Mucosa of descending colon (tissue), 3 donors: ENCODE results near the gene VDR. TPM values are rescaled to one million over a fixed set of nuclear protein-coding genes. Genes with fewer than 3 reads are reported as not detected.

Source experiments
- ATAC-seq: fragments of 200-7000 bp; cut with Tn5 transposase; one replicate; pipeline ENCODE4 v1.9.1; 2020; ENCODE audit warnings: mild to moderate bottlenecking, moderate library complexity
- DNase-seq, 3 donors: peaks; one replicate each; pipeline ENCODE4 v3.0.0-alpha.2; 2020
- H3K36me3 ChIP-seq: fragments of 200-600 bp; one replicate; pipeline ENCODE4 v1.8.0; 2021; ENCODE audit warnings: low read depth, mild to moderate bottlenecking
- H3K4me1 ChIP-seq: fragments of 200-600 bp; one replicate; pipeline ENCODE4 v1.8.0; 2021; ENCODE audit warnings: low read depth, mild to moderate bottlenecking
- H3K4me3 ChIP-seq: fragments of 200-600 bp; one replicate; pipeline ENCODE4 v1.8.0; 2021; ENCODE audit warnings: mild to moderate bottlenecking
- H3K9me3 ChIP-seq: fragments of 200-600 bp; one replicate; pipeline ENCODE4 v1.8.0; 2021; ENCODE audit warnings: mild to moderate bottlenecking
- intact Hi-C, 2 donors: fragments of 100-400 bp; cut with DNase I in 1 of 2; cut with micrococcal nuclease in 1 of 2; formaldehyde crosslinking; loops; one replicate each; pipeline versions ENCODE4 v1.11.0 to v1.11.1; 2022; cut with DNase I, micrococcal nuclease
- total RNA-seq, 3 donors: library from RNA; stranded (reverse); fragmentation: NEBNext Ultra II Directional in 2 of 3; extraction: Animal tissue kit (Norgen Biotek cat#: 25700) in 2 of 3; gene quantifications; one replicate each; pipeline versions ENCODE4 v1.2.1 to v1.2.4, GENCODE V29; 2021 to 2023
- TF ChIP-seq, protein P1 (sequence below): fragments of 200-600 bp; IDR thresholded peaks from one replicate; pipeline ENCODE4 v1.8.0; 2022; ENCODE audit warnings: antibody characterized with exemption, mild to moderate bottlenecking
- donor health status: DM: no; HTN: no; CAD: no; lungs with moderate emphysema.
- donor health status: DM: no; HTN: no; CAD: no.
- donor health status: DM: no; HTN: yes; CAD: no.

Gene VDR
- total RNA-seq, 3 donors from 2014 or later: 69.5 to 175 (median 162) TPM

DNA sequence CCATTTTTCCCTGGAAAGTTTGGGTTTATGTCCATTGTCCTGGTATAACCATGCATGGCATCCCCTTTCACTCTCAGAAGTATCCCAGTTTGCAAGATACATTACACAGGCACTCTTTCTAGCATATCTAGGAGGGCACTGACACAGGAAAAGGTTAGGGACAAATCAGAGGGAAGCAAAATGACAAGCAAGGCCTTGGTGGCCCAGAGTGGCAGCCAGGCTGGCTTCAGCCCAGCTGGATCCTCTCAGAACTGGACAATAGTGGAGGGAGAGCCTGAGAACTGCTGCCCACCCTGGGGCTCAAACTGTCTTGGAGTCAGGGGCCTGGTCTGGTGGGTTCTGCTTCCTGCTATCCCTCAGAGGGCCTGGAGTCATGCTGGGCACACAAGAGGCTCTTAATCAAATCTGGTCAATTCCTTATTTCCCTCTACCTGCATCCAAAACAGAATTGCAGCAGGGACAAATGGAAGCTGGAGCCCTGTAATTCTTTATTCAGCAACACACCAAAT is 2.6 kb downstream of the VDR start:
- no peak for ATAC-seq
- intact Hi-C loops: loop anchor here in 1 of 2 donors (10.0 kb wide), 1 partner anchor 53 kb away; no protein-coding TSS in a partner anchor
- DNase-seq: no peak

DNA sequence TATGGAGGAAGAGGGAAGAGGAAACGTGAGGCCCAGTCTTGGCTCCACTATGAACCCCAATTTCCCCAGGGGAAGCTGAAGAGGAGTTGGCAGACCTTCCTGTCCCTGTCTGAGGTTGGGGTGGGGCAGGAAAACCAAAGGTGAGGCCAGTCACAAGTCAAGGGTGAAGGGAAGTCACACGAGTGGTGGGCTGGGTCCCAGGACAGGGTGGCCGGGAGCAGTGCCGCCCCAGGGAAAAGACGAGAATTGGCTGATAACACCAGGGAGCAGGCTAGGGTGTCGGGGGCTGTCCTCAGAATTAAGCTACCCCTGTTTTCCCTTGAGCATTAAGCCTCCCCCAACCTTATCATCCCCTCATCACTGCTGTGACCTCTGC is 3.1 kb downstream of the VDR start:
- Histone ChIP-seq H3K4me1 (peaks cover 53% of the 10 kb centered on the region), H3K36me3 (no peaks in the 10 kb centered on the region), H3K4me3 (no peak overlapping the region), H3K9me3 (no peaks in the 10 kb centered on the region)
- TF ChIP-seq, protein P1, sequence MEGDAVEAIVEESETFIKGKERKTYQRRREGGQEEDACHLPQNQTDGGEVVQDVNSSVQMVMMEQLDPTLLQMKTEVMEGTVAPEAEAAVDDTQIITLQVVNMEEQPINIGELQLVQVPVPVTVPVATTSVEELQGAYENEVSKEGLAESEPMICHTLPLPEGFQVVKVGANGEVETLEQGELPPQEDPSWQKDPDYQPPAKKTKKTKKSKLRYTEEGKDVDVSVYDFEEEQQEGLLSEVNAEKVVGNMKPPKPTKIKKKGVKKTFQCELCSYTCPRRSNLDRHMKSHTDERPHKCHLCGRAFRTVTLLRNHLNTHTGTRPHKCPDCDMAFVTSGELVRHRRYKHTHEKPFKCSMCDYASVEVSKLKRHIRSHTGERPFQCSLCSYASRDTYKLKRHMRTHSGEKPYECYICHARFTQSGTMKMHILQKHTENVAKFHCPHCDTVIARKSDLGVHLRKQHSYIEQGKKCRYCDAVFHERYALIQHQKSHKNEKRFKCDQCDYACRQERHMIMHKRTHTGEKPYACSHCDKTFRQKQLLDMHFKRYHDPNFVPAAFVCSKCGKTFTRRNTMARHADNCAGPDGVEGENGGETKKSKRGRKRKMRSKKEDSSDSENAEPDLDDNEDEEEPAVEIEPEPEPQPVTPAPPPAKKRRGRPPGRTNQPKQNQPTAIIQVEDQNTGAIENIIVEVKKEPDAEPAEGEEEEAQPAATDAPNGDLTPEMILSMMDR: peak; percentile 1
- intact Hi-C loops: loop anchor here in 1 of 2 donors (10.0 kb wide), 1 partner anchor 53 kb away; no protein-coding TSS in a partner anchor
- DNase-seq: peak in 2 of 3 donors; percentile 50 to 57
- no peak for ATAC-seq

More for the DNA sequence above, 2.6 kb downstream of the VDR start:
- TF ChIP-seq, protein P1: no peak
- Histone ChIP-seq H3K4me3 (no peak overlapping the region), H3K4me1 (peaks cover 51% of the 10 kb centered on the region), H3K9me3 (no peaks in the 10 kb centered on the region), H3K36me3 (no peaks in the 10 kb centered on the region)

DNA sequence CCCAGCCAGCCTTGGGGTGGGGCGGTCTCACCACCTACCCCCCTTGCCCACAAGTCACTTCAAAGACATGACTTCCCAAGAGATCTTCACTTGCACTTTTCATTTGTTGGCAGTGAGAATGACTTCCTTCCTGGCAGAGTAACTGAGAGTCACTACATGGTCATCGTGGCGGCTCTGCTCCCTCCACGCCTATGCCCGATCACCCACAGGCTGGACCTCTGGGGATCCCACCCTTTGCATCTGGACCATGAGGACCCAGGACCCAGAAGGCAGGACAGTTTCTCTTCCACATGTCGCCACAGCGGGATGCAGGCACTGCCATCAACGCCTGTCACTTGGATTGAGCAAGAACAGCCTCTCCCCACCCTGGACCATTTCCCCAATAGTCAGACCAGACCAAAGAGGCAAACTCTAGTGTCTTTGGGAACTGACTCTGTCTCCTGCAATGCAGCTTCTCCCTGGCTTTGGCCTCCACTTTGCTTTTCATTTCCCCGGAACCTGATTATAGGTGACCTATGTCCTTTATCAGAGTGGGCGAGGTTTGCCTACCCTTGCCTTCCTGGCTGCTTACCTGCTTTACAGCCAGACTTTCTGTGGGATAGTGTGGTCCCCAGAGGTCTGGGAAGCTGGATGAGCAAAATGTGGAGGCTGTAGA is 3.6 kb downstream of the VDR start:
- no peak overlapping the region for H3K4me3 ChIP-seq
- no peaks in the 10 kb centered on the region for H3K9me3 ChIP-seq
- TF ChIP-seq, protein P1: peak; percentile 4
- intact Hi-C loops: loop anchor here in 1 of 2 donors (10.0 kb wide), 1 partner anchor 54 kb away; no protein-coding TSS in a partner anchor
- no peaks in the 10 kb centered on the region for H3K36me3 ChIP-seq
- DNase-seq (peak in 2 of 3 donors; percentile 55 to 59), ATAC-seq (peak; percentile 4)
- H3K4me1 ChIP-seq: peaks cover 55% of the 10 kb centered on the region

GRCh38 chr12:47900131-47901062 is 4.4 kb downstream of the VDR start:
- intact Hi-C loops: loop anchor here in 1 of 2 donors (10.0 kb wide), 1 partner anchor 54 kb away; no protein-coding TSS in a partner anchor
- Histone ChIP-seq H3K4me1 (peaks cover 61% of the 10 kb centered on the region), H3K4me3 (no peak overlapping the region), H3K9me3 (no peaks in the 10 kb centered on the region), H3K36me3 (no peaks in the 10 kb centered on the region)
- peak; percentile 44 for ATAC-seq
- TF ChIP-seq, protein P1: peak; percentile 14
- DNase-seq: peak; percentile 64 to 70 (median 65)

GRCh38 chr12:47899466-47899865 is 5.3 kb downstream of the VDR start:
- TF ChIP-seq, protein P1: no peak
- intact Hi-C loops: no loop called here
- no peak overlapping the region for H3K4me3 ChIP-seq
- H3K4me1 ChIP-seq: peaks cover 67% of the 10 kb centered on the region
- ATAC-seq (no peak), DNase-seq (peak in 1 of 3 donors; percentile 48)
- no peaks in the 10 kb centered on the region for H3K9me3 ChIP-seq
- no peaks in the 10 kb centered on the region for H3K36me3 ChIP-seq
